Islet of Langerhans (tissue), 1 donor: ENCODE data around the gene FAM3D.
"Not testable (repeated sequence)": the region's sequence is repeated elsewhere in the genome, so short reads cannot be mapped to it uniquely, and the experiment has no call there.

Experiments
- FAIRE-seq: peaks from one replicate; lab custom pipeline; 2011; peaks lifted over from hg19 to GRCh38; lab: Jason Lieb, UNC

FAM3D gene, protein sequence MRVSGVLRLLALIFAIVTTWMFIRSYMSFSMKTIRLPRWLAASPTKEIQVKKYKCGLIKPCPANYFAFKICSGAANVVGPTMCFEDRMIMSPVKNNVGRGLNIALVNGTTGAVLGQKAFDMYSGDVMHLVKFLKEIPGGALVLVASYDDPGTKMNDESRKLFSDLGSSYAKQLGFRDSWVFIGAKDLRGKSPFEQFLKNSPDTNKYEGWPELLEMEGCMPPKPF

DNA sequence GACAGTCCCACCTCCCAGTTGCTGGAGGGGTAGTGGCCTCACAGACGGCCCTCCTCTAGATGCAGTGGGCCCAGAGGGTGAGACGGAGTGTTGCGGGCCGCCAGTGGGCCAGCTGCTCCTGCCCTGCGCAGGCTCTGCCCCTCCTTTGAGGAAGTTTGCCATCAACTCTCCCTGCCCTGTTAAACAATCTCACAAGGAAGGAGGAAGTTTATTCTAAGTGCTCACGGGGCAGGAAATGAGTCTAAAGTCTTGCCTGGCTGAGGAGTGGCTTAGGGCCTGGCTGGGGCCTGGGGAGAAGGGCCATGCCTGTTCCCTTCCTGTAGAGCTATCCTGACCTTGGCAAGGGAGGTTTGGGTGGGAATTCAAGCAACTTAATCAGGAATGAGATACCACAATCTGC, at the start of gene FAM3D:
FAM3D (minus strand) TSS at position 92 of the 400 bp plus-strand sequence. CDS start 11,211 bp downstream, outside the sequence.
- FAIRE-seq: no peak

DNA sequence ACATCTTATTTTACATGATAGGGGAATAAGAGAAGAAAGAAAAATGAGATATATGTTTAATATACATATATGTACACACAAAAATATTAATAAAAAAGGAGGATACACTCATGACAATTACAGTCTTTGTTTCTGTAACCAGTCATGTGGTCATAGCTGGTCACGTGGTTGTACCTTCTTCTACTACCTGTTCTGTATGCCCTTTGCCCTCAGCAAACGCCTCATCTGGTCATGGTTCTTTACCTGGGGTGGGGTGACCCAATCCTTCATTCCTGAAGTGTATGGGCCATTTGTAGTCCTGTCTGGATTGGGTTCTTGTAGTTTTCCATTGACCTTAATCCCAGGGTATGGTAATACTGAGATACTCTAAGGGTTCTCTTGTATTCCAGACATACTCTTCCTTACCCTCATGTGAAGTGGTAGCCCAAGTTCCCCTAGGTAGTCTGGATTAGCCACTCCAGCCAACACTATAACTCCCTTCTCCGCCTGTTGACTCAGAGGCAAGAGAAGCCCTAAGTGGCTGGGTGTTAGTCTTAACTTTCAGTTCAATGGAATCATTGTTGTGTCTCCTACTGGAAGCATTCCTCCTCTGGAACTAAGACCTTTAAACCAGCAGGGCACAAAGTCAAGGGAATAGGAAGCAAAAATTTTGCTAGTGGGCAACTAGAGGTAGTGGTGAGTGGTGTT, 47.3 kb upstream of the FAM3D start:
- no peak for FAIRE-seq

DNA sequence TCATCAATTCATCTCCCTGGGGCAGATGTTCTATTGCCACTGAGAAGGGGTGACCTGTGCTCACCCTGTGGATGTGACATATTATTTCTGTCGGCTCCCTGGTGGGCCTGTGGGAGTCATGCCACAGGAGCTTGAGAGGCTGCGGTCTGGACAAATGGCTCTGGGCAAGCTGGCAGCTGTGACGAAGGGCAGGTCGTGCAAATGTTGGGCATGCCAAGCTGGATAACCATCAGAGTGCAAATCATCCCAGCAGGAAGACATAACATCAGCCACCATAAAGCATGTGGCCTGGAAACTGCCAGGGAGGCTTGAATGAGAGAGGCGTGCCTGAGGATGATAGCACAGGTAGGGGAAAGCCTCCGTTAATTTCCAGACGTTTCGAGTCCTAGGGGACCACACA, 45.3 kb upstream of the FAM3D start:
- FAIRE-seq: no peak

DNA sequence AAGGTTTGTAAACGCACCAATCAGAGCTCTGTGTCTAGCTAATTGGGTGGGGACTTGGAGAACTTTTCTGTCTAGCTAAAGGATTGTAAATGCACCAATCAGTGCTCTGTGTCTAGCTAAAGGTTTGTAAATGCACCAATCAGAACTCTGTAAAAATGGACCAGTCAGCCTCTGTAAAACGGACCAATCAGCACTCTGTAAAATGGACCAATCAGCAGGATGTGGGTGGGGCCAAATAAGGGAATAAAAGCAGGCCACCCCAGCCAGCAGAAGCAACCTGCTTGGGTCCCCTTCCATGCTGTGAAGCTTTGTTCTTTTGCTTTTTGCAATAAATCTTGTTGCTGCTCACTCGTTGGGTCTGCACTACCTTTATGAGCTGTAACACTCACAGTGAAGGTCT, 42.4 kb upstream of the FAM3D start:
- not testable (repeated sequence) for FAIRE-seq

DNA sequence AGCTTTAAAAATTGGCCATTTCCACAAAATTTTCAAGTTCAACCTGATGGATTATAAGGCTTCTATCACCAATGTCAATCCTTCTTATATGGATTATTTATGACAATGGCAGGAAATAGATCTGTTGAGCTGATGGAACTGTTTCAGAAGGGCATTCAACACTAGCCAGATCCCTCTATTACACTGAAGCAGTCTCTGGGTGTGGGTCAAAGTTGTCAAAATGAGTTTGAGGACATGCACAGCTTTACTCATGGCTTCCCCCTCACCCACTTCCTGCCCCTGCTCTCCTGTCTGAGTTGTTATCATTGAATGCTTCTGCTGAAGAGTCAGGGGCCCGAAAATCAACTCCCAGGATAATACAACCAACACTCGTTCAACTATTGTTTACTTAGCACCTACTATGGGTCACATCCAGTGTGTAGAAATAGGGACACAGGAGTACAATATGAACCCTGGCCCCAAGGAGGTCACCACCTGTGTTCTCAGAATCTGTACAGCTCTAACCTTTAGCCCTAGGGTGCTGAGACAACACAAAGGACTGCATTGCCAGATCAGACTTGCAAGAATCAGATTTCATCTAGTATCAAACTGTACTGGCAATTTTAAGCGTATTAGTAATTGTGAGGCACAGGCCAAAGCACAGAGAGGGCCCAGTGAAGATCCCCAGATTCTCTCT, 41.7 kb upstream of the FAM3D start:
- no peak for FAIRE-seq

DNA sequence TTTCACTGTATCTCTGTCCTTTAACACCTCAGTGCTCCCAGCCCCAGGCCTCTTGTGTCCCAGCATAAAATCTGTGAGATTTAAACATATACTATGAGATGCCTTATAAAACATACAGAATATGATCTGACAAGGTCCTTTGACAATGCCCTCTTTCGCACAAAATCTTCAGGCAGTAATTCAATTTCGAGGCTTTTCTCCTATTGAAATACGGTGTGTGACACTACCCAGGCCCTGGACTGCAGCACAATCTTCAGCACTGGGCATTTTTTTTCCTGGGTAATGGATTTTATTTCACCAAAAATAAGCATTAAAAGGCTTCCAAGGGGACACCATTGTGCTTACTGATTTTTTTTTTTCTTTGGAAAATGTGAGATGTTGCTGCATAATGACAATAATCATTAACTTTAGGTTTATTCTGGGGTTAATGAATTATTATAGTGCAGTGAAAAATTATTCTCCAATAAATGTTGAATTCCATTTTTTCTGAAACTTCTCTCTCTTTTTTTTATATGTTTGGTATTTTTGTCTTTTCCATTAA, 40.9 kb upstream of the FAM3D start:
- peak; percentile 76 for FAIRE-seq

DNA sequence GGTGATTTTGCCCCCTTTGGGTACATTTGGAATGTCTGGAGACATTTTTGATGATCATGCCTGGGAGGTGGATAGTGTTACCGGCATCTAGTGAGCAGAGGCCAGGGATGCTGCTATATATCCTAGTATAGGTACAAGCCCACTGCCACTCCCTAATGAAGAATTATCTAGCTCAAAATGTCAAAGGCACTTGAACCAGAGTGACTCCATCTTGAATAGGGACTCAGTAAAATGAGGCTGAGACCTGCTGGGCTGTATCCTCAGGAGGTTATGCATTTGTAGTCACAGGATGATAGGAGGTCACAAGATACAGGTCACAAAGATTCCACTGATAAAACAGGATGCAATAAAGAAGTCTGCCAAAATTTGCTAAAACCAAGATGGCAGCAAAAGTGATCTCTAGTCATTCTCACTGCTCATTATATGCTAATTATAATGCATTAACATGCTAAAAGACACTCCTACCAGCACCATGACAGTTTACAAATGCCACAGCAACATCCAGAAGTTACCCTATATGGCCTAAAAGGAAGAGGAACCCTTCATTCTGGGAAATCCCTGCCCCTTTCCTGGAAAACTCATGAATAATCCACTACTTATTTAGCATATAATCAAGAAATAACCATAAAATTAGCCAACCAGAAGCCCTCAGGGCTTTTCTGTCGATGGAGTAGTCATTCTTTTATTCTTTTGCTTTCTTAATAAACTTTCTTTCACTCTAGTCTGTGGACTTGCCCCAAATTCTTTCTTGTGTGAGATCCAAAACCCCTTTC, 40.0 kb upstream of the FAM3D start:
- no peak for FAIRE-seq

DNA sequence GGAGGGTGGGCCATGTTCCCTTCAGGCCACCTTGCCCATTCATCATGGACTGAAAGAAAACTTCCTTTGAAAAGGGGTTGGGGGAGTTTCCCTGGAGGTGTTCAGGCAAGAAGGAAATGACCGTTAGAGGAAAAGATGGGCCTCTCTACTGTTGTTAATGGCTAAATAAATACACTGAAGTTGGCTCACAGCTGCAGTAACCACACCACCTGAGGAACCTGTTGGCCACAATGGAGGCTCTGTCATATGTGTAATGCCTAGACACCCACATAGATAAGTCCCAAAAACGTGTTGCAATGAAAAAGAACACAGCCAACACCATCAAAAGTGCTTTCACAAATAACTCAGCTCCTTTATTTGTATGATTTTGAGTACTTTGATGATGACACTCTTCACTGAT, 38.2 kb upstream of the FAM3D start:
- FAIRE-seq: no peak

DNA sequence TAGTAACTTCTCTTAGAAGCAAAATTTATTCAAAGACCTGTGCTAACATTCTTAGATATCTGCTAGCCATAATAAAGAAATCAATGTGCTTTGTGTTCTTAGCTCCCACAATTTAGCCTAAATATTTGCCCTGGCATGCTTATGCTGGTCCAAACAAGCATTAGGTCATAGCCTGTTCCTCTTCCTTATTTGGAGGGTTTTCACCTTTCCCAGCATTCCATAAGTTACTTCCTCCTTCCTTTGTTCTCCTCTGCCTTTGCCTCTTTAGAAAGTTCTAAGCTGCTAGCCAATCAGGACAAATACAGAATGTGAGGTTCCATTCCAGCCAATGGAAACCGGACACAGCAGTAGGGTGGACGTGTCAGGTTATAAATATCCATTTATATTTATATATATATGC, 37.7 kb upstream of the FAM3D start:
- FAIRE-seq: not testable (repeated sequence)

DNA sequence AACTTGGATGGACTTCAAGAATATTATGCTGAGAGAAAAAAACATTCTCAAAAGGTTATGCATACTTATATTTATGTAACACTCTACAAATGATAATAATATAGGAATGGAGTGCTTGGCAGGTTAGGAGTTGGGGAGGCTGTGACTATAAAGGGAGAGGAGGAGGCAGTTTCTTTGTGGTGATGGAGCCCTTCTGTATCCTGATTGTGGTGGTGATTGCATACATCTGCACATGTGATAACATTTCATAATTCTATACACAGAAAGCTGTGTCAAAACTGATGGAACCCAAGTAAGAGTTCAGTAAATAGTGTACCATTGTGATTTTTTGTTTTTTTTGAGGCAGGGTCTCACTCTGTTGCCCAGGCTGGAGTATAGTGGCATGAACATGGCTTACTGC, 31.7 kb upstream of the FAM3D start:
- no peak for FAIRE-seq

DNA sequence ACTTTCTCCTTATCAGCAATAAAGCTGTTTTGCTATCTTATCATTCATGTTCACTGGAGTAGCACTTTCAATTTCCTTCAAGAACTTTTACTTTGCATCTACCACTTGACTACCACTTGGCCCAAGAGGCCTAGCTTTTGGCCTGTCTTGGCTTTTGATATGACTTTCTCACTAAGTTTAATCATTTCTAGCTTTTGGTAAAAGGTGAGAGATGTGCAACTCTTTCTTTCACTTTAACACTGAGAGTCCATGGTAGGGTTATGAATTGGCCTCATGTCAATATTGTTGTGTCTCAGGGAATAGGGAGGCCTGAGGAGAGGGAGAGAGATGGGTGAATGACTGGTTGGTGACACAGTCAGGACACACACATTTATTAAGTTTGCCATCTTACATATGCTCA, 31.0 kb upstream of the FAM3D start:
- FAIRE-seq: no peak

DNA sequence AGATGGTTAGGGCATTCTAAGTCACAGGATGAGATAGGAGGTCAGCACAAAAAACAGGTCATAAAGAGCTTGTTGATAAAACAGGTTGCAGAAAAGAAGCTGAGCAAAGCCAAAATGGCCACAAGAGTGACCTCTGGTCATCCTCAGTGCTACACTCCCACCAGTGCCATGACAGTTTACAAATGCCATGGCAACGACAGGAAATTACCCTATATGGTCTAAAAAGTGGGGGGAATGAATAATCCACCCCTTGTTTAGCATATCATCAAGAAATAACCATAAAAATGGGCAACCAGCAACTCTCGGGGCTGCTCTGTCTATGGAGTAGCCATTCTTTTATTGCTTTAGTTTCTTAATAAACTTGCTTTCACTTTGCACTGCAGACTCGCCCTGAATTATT, 30.2 kb upstream of the FAM3D start:
- FAIRE-seq: not testable (repeated sequence)

DNA sequence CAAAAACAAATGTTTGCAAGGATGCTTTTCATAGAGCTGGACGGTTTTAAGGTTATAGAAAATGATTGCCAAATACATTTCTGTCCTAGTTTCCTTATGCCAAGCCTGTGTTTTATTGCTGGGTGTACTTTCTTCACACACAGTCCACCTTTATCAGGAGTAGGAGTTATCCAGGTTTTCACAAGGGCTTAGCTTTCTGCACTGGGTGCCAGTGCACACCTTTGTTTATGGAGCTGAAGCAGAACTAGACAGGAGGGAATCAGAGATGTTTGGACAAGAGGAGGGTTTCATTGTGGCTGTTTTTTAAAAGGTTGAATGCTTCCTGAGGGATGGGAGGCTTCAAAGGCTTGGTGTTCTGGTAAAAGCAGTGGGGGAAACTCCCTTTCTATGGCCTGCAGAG, 29.5 kb upstream of the FAM3D start:
- no peak for FAIRE-seq

DNA sequence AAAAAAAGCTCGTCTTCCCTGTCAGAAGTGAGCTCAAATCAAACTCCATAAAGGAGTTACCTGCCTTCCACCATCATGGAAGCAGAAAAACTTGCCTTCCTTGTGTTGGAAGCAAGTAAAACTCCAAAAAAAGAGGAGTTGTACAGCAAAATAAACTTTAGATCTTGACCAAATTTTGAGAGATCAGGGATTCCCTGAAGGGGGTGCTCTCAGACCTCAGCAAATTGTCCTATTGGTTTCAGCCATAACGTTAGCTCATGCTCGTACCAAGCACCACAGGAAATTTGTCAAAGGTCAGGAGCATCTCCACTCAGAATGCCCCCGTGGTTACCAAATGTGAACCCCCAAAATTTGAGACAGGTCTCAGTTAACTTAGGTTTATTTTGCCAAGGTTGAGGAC, 28.7 kb upstream of the FAM3D start:
- FAIRE-seq: not testable (repeated sequence)

DNA sequence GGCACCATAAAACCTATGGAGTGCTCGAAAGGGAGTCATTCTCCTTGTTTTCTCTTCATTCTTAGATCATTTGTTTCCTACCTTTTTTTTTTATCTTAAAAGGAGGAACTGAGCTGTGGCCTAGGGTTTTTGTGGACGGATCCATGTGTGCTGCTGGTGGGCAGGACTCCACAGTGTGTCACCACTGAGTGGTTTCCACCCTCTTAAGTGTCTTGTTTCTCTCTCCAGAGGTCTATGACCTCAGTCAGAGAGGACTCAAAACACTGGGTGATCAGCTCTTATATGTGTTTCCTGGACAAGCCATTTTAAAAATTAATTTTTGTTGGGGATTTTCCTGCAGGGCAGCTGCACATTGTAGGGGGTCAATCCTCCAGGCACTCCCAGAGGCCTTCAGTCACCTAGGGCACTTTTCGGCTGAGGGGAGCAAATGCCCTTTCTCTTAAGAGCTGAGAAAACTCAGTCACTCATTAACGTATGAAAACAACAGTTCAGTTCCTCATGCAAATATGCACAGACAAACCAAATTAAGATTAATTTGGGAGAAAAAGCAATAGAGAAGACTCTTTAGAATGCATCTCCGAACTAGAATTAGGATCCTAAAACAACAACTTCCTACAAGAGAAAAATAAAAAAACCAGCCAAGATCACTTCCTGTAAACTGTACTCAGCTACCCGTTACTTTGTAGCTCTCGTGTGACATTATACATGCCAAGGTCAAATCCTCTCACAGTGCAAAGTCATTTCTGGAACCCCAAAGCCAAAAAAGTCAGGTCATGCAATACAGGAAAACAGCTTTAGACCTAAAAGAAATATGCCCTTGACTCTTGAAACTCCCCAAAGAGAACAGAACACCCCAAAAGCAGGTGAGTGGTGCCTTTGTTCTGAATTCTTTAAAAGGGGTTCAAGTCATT, 27.6 kb upstream of the FAM3D start:
- FAIRE-seq: peak; percentile 58

DNA sequence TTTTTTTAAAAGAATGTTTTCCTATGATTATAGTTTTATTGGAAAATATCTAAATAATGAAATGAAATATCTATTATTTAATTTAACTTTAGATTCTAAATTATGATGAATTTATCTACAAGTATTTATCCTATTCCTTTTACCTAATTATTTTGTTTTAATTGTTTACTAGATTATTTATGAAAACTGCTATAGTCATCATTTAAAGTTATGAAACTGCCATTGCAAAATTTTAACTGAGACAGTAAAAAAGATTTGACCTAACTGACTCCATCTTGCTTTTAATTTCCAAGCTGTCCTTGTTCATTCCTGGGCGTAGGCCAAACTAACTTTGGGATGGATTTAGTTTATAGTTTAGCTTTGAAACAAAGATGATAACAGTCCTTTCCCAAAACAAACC, 25.9 kb upstream of the FAM3D start:
- peak; percentile 53 for FAIRE-seq

DNA sequence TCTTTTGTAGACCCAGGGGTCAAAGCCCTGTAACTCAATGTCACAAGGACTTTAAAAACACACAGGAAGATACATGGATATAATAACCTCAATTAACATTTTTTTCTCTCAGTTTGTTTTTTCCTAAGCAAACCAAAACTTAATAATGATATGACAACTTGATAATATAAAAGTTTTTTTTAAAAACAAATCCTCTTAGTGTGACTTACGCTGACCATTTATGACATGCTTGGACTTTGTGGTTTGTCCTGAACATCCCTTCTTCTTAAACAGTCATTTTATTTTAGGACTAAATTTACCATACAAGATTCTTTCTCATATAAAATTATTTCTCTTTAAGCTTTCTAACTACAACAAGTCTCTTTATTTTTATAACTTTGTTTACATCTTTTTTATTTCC, 25.4 kb upstream of the FAM3D start:
- no peak for FAIRE-seq

DNA sequence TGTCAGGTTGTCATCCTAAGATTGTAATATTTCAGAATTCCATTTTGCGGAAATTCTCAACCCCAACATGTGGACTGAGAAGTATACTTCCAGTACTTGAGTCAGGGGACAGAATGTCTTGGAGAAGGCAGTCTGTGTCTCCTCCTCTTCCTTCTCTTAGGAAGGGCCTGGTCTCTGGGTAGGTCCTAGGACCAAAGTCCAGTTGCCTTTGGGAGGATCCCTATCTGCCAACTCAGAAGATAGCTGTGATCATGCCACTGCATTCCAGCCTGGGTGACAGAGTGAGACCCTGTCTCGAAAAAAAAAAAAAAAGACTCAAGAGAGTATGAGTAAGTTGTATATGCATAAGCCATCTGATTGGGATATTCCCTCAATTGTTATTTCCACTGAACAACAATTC, 23.9 kb upstream of the FAM3D start:
- FAIRE-seq: no peak

DNA sequence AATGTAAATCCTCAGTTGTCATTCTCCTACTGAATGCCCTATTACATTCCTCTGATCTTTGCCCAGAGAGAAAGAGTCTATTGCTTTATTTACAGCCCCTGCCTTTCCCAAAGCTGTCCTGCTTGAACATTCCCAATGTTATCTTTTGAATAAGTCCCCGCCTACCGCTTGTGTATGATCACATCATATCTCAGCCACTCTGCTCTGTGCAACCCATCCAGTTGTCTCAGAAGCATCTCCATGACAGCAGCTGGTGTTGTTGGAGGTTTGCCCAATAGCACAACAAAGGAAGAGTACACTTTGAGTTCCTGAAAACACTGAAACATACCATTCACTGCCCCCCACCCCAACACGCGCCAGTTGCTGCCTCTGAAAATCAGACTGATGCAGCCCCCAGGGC, 22.0 kb upstream of the FAM3D start:
- FAIRE-seq: no peak

DNA sequence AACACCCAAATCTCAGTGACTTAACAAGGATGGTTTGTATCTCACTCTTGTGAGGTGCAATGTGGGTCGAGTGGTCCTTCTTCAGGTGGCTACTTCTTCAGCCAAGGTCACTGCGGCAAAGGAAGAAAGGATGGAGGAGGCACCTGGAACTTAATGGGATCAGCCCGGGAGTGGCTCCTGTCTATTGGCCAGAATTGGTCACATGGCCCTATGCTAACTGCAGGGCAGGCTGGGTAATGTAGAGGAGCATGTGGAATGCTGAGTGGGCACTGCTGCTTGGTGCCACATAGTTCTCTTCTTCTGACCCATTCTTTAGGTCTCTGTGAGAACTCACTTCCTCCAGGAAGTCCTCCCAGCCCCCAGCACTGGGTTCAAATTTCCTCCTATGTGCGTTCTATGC, 20.3 kb upstream of the FAM3D start:
- FAIRE-seq: no peak

DNA sequence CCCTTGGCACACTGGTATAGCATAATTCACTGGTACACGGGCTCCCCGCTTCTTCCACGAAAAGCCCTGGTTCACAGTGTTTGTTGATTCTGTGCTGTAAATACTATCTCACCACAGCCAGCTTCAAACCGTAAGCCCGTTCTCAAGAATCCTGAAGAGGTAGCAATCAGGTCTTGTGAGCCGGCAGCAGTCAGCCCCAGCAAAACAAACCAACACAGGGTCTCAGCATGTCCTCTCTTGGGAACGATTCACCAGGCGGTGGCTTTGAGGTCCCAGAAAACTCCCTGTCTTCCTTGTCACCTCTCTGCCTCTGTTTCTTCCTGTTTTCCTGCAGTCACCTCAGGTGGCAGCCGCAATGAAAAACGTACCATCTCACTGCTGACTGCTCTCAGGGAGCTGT, 19.1 kb upstream of the FAM3D start:
- no peak for FAIRE-seq

DNA sequence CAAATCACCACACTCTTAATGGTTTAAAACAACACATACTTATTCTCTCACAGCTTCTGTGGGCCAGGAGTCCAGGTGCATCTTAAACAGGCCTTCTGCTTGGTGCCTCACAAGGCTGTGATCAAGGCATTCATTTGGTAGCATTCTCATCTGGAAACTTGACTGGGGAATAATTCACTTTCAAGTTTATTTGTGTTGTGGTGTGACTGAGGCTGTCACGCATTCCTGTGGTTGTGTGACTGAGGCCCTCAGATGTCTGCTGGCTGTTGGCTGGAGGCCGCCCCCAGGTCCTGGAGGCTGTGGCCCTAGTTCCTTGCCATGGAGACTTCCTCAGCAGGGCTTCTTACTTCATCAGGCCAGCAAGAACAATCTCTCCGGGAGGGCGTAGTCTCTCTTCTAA, 16.9 kb upstream of the FAM3D start:
- no peak for FAIRE-seq
